WI38 (cell line): Measurements from ENCODE around the gene RNF141.

Source experiments
- H3K4me3 ChIP-seq: 2 replicates; pipeline ENCODE4 v1.5.1; 2011; ENCODE audit warnings: low read depth, mild to moderate bottlenecking, control low read depth, low read length
- CTCF ChIP-seq: IDR thresholded peaks from 2 replicates; pipeline ENCODE4 v1.5.1; 2012; ENCODE audit warnings: low read depth, mild to moderate bottlenecking, control low read depth, low read length

RNF141 gene

GRCh38 chr11:10561043-10561818, 20.2 kb upstream of the RNF141 start:
- no peak overlapping the region for H3K4me3 ChIP-seq
- no peak for TF ChIP-seq CTCF

- TF ChIP-seq CTCF, result no peak
- no peak overlapping the region for H3K4me3 ChIP-seq
Measured at GRCh38 chr11:10558288-10558687, 17.3 kb upstream of the RNF141 start.

GRCh38 chr11:10556590-10556989, 15.6 kb upstream of the RNF141 start:
- H3K4me3 ChIP-seq, result no peak overlapping the region
- TF ChIP-seq CTCF, result no peak

GRCh38 chr11:10551845-10552352, 10.9 kb upstream of the RNF141 start:
- no peak for TF ChIP-seq CTCF
- no peak overlapping the region for H3K4me3 ChIP-seq

GRCh38 chr11:10551290-10551592, 10.3 kb upstream of the RNF141 start:
- TF ChIP-seq CTCF, result no peak
- H3K4me3 ChIP-seq, result no peak overlapping the region

GRCh38 chr11:10550503-10551289, 9.7 kb upstream of the RNF141 start:
- no peak for TF ChIP-seq CTCF
- H3K4me3 ChIP-seq, result no peak overlapping the region
